Fibroblast of mammary gland (primary cell): ENCODE results near the gene CYB561D1.

Source experiments
- DNase-seq: peaks from one replicate; pipeline ENCODE4 v3.0.0-alpha.2; 2010; ENCODE audit warnings: low read depth
- H3K4me3 ChIP-seq: 2 replicates; pipeline ENCODE4 v1.5.1; 2011; ENCODE audit warnings: low read depth, mild to moderate bottlenecking, low read length, moderate library complexity; ENCODE audit not compliant: control insufficient read depth
- TF ChIP-seq, protein P1 (sequence below): conservative IDR thresholded peaks from 2 replicates; pipeline ENCODE4 v1.5.1; 2011; ENCODE audit warnings: low read depth, low read length, inconsistent platforms; ENCODE audit not compliant: control insufficient read depth, insufficient read depth

CYB561D1 gene

DNA sequence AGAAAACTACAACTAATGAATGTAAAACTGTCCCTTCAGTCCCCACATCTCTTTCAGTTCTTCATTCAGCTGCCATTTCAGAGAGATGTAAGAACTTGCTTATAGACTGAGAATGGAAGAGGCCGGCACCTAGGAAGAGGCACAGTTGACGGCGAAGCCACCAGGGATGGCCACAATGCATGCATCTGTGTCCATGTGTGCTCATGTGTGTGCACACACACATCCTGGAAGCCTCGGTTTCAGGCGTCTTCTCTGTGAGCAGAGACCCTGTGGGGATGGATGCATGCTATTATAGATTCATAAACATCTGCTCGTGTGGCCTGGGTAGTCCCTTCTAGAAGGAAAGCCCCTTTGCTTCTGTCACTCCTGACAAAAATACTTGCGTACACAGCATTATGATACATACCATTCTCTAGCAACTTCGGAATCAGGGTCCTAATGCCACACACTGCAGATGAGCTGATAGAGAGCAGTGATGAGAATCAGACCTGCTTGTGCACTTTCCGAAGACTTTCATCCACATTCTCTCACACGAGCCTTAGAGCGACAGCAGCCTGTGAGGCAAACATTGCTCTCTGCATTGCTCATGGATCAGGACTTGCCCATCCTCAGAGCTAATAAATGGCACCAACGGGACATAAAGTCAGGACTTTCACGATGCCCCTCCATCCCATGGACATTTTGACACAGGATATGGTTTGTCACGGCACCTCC lies 33.4 kb downstream of the CYB561D1 start:
- TF ChIP-seq, protein P1, sequence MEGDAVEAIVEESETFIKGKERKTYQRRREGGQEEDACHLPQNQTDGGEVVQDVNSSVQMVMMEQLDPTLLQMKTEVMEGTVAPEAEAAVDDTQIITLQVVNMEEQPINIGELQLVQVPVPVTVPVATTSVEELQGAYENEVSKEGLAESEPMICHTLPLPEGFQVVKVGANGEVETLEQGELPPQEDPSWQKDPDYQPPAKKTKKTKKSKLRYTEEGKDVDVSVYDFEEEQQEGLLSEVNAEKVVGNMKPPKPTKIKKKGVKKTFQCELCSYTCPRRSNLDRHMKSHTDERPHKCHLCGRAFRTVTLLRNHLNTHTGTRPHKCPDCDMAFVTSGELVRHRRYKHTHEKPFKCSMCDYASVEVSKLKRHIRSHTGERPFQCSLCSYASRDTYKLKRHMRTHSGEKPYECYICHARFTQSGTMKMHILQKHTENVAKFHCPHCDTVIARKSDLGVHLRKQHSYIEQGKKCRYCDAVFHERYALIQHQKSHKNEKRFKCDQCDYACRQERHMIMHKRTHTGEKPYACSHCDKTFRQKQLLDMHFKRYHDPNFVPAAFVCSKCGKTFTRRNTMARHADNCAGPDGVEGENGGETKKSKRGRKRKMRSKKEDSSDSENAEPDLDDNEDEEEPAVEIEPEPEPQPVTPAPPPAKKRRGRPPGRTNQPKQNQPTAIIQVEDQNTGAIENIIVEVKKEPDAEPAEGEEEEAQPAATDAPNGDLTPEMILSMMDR = no peak
- no peak for DNase-seq
- no peak overlapping the region for H3K4me3 ChIP-seq

DNA sequence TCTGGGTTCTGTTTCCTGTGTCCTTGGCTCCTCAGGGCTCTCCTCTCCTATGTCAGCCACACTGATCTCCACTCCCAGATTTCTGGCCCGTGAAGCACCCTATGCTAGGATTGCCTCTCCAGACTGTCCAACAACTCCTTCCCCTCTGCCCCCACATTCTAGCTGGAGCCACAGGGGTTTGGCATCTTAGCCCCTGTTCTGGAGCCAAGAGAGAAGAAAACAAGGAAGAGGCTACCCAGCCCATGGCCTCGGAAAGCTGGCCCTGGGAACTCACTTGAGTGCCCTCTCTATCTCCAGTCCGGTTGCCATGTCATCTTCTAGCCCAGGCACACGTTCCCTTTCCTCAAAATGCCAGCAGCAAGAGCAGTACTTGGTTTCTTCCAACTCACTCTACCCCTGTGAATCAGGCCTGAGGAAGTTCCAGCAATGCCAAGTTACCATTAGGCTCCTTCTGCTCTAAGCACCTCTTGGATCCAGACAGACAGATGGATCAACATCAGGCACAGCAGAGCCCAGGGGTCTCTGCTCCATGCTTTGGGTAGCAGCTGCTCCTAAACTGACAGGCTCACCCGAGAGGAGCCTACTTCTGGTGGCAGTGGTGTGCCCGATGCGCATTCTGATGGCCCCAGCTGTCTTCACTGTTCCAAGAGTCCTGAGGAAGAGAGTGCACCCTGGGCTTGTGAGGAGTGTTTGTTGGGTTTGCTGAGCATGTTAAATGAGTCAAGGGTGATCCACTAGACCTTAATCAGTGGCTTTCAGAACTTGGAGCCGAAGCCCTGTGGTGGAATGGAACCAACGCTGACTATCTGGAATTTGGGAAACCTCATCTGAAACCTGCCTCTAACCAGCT lies 34.2 kb downstream of the CYB561D1 start:
- no peak for DNase-seq
- no peak overlapping the region for H3K4me3 ChIP-seq
- TF ChIP-seq, protein P1 = no peak

DNA sequence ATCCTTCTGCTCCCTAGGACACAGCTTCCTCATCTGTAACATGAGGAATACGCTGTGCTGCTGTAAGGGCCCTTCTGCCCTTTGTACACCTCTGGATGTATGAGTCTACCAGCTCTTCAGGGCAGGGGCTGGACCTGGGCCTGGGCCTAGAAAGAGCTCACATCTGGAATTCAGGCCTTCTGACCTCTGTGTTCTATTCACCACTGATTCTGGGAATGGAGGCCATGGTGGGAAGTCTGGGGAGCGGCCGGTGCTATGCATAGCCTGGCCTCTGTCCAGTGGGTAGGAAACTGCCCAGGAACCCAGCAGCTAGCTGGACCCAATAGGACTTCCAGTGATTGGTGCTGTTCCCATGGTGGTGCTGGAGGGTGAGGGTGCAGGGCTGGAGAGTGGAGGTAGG lies 34.8 kb downstream of the CYB561D1 start:
- TF ChIP-seq, protein P1 = no peak
- no peak overlapping the region for H3K4me3 ChIP-seq
- DNase-seq = peak; percentile 33

DNA sequence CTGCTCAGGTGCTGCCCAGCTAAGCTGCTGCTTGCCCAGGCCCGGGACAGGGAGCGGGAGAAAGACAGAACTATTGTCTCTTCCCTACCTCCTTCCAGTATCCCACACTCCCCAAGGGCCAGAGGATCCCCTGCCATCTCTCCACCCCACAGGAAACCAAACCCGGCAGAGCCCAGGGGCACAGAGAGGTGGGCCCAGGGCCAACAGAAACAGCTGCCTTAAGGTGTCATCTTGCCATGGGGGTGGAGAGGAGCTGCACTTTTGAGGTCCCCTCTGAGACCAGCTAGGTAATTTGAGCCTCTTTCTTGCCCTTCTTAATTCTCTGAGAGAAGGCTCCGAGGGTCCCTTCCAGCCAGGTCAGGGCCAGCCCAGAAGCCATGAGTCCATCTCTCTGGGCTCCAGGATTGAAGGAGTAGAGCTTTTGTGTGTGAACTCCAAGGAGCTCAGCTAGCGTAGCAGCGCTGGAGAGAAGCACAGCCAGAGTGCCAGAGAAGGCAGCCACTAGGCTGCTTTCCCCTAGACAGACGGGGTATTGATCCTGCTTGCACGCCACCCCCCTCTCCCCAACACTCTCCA lies 36.1 kb downstream of the CYB561D1 start:
- TF ChIP-seq, protein P1 = no peak
- H3K4me3 ChIP-seq = no peak overlapping the region
- no peak for DNase-seq

DNA sequence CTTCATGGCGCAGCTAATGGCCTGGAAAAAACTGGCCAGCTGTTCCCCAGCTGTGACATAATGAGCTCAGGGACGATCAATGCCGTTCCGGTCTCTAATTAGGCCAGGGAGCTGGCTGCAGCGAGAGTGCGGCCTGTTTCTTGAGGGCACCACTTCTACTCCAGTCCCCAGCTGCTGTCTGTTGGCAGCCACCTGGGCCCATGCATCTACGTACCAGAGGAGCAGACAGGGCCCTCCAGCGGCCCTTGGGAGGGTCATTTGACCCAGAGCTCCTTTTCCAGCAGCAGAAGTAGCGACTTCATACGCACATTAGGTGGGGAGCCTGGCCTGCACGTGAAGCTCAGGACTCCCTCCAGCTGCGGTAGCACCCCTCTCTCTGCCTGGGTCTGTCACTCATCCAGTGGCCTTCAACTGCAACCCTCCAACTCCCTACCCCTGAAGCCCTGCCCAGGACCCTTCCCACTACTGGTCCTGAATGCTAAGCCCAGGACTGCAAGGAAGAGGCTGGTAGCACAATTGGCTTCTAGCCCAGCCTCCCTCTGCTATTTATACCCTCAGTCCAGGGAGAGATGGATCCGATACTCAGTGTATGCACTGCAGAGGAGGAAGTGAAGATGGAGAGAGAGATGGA lies 36.7 kb downstream of the CYB561D1 start:
- no peak overlapping the region for H3K4me3 ChIP-seq
- DNase-seq = no peak
- TF ChIP-seq, protein P1 = no peak

DNA sequence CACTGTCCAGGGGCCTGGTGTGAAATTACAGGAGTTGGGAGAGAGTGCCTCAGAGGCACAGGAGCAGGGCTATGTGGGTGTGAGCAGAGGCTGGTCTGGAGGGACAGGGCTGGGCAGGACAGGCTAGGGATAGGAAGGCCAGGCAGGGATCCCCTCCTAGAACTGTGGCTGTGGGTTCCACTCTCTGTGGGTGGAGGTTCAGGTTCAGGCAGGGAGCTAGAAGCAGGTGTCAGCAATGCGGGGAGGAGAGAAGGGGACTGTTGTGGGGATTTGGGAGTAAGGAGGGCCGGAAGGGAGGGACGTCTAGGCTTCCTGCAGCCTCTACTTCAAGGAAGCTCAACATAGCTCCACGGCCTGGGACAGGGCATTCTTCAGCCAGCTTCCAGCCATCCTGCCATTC lies 37.5 kb downstream of the CYB561D1 start:
- DNase-seq = no peak
- H3K4me3 ChIP-seq = no peak overlapping the region
- TF ChIP-seq, protein P1 = no peak
